ENCODE results near the gene USP6NL. TPM values are rescaled to one million over a fixed set of nuclear protein-coding genes. Genes with fewer than 3 reads are reported as not detected.

USP6NL gene
- polyA plus RNA-seq, 1 donor (not counting 4 experiments of a cell fraction or from before 2014, with no cell fraction given) = 8.7 TPM

- Histone ChIP-seq H3K36me3 (ENCODE audit: control insufficient read depth in 2 of 2, extremely low read depth in 1 of 2, insufficient read depth in 2 of 2, low read length in 2 of 2) (no peaks in the 10 kb centered on the region), H2AFZ (ENCODE audit: control insufficient read depth, low read length) (no peak overlapping the region), H3K9ac (ENCODE audit: control insufficient read depth, extremely low read depth, insufficient read depth, low read length) (no peak overlapping the region), H3K79me2 (ENCODE audit: control insufficient read depth, insufficient read depth, low read length) (peaks cover 67% of the 10 kb centered on the region), H3K4me3 (ENCODE audit: control insufficient read depth in 2 of 3, extremely low read depth in 1 of 3, insufficient read depth in 2 of 3, low read depth in 1 of 3, low read length in 3 of 3) (no peak overlapping the region), H3K9me3 (ENCODE audit: control insufficient read depth, low read depth, low read length) (no peaks in the 10 kb centered on the region), H3K4me1 (ENCODE audit: control insufficient read depth, extremely low read depth, insufficient read depth, low read length) (no peaks in the 10 kb centered on the region), H3K9me1 (ENCODE audit: control insufficient read depth, extremely low read depth, insufficient read depth, low read length) (no peaks in the 10 kb centered on the region), H3K27me3 (ENCODE audit: control insufficient read depth, extremely low read depth, insufficient read depth, low read length) (no peaks in the 10 kb centered on the region), H3K27ac (ENCODE audit: control insufficient read depth, insufficient read depth, low read length) (no peak overlapping the region), H3K4me2 (ENCODE audit: control insufficient read depth, extremely low read depth, insufficient read depth, low read depth, low read length) (no peak overlapping the region), H4K20me1 (ENCODE audit: control insufficient read depth, extremely low read depth, insufficient read depth, low read length) (peaks cover 2% of the 10 kb centered on the region)
- dilution Hi-C loops (cut with MboI; ENCODE audit: extremely low pct_ligation_motif_present, low sequenced_read_pairs) = no loop called here
- FAIRE-seq (peak; percentile 64), DNase-seq (ENCODE audit: low read depth, low spot score) (no peak)
- no peak for TF ChIP-seq EZH2 (IDR thresholded peaks at IDR 0.05; ENCODE audit: low read length)
- TF ChIP-seq CTCF (optimal IDR thresholded peaks at IDR 0.05 in 1 of 3, IDR thresholded peaks at IDR 0.05 in 1 of 3, conservative IDR thresholded peaks at IDR 0.05 in 1 of 3; ENCODE audit: extremely low read depth in 1 of 3, insufficient read depth in 2 of 3, low read length in 3 of 3) = no peak
Measured at GRCh38 chr10:11602919-11603523, 8.4 kb downstream of the USP6NL start.

- no peaks in the 10 kb centered on the region for H3K4me1 ChIP-seq (ENCODE audit: control insufficient read depth, extremely low read depth, insufficient read depth, low read length)
- H4K20me1 ChIP-seq (ENCODE audit: control insufficient read depth, extremely low read depth, insufficient read depth, low read length) = peaks cover 2% of the 10 kb centered on the region
- no peaks in the 10 kb centered on the region for H3K9me1 ChIP-seq (ENCODE audit: control insufficient read depth, extremely low read depth, insufficient read depth, low read length)
- H3K27me3 ChIP-seq (ENCODE audit: control insufficient read depth, extremely low read depth, insufficient read depth, low read length) = no peaks in the 10 kb centered on the region
- H3K9ac ChIP-seq (ENCODE audit: control insufficient read depth, extremely low read depth, insufficient read depth, low read length) = no peak overlapping the region
- DNase-seq (ENCODE audit: low read depth, low spot score) (no peak), FAIRE-seq (no peak)
- no peak overlapping the region for H3K27ac ChIP-seq (ENCODE audit: control insufficient read depth, insufficient read depth, low read length)
- H3K4me3 ChIP-seq (ENCODE audit: control insufficient read depth in 2 of 3, extremely low read depth in 1 of 3, insufficient read depth in 2 of 3, low read depth in 1 of 3, low read length in 3 of 3) = no peak overlapping the region
- H3K36me3 ChIP-seq (ENCODE audit: control insufficient read depth in 2 of 2, extremely low read depth in 1 of 2, insufficient read depth in 2 of 2, low read length in 2 of 2) = no peaks in the 10 kb centered on the region
- H3K4me2 ChIP-seq (ENCODE audit: control insufficient read depth, extremely low read depth, insufficient read depth, low read depth, low read length) = no peak overlapping the region
- TF ChIP-seq CTCF (optimal IDR thresholded peaks at IDR 0.05 in 1 of 3, IDR thresholded peaks at IDR 0.05 in 1 of 3, conservative IDR thresholded peaks at IDR 0.05 in 1 of 3; ENCODE audit: extremely low read depth in 1 of 3, insufficient read depth in 2 of 3, low read length in 3 of 3) = no peak
- TF ChIP-seq EZH2 (IDR thresholded peaks at IDR 0.05; ENCODE audit: low read length) = no peak
- dilution Hi-C loops (cut with MboI; ENCODE audit: extremely low pct_ligation_motif_present, low sequenced_read_pairs) = no loop called here
- no peaks in the 10 kb centered on the region for H3K9me3 ChIP-seq (ENCODE audit: control insufficient read depth, low read depth, low read length)
- H2AFZ ChIP-seq (ENCODE audit: control insufficient read depth, low read length) = no peak overlapping the region
- H3K79me2 ChIP-seq (ENCODE audit: control insufficient read depth, insufficient read depth, low read length) = peaks cover 64% of the 10 kb centered on the region
Measured at GRCh38 chr10:11602358-11602757, 9.1 kb downstream of the USP6NL start.
